T-helper 22 cell (primary cell): ENCODE data around the gene MAPK12.

ENCODE experiments used
- DNase-seq: peaks from one replicate; pipeline ENCODE4 v3.0.0-alpha.2; 2020; ENCODE audit warnings: low read depth

Gene MAPK12

GRCh38 chr22:50232481-50233151 is 28.9 kb downstream of the MAPK12 start:
- DNase-seq: no peak

- no peak for DNase-seq
Observed at GRCh38 chr22:50229370-50229769, 32.1 kb downstream of the MAPK12 start.

GRCh38 chr22:50228366-50228765 is 33.1 kb downstream of the MAPK12 start:
- no peak for DNase-seq

GRCh38 chr22:50227579-50228215 is 33.8 kb downstream of the MAPK12 start:
- DNase-seq: no peak

- DNase-seq: no peak
Observed at GRCh38 chr22:50226875-50227165, 34.7 kb downstream of the MAPK12 start.

- no peak for DNase-seq
Observed at GRCh38 chr22:50226063-50226874, 35.2 kb downstream of the MAPK12 start.

DNA sequence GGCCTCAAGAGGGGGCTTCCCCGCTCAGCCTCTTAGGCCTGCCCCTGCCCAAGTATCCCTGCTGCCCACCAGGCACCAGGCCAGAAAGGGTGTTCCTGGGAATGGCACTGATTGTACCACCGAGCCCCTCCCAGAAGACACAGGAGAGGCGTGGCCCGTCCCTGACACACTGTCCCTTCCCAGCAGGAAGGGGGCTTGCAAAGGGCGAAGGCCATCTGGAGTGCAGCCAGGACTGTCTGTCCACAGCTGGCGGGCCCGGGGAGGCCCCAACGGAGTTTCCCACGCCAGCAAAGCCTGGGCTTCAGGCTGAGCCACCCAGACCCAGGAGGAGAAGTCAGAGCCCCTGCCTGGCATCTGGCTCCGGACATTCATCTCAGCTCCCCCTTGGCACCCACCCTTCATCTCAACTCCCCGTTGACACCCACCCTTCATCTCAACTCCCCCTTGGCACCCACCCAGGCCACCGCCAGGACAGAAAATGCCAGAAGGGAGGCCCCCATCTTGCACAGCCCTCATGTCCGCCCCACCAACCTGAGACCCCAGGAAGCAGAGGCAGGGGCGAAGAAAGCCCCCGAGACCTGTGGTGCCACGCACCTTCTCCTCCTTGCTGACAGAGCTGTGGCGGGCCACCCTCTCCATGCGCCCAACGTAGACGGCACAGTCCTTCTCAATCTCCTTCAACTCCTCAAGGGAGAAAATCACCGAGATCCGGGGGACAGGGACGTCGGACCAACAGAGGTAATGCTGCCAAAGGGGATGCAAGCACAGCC is 36.1 kb downstream of the MAPK12 start:
- DNase-seq: no peak

GRCh38 chr22:50224071-50224470 is 37.4 kb downstream of the MAPK12 start:
- DNase-seq: no peak

DNA sequence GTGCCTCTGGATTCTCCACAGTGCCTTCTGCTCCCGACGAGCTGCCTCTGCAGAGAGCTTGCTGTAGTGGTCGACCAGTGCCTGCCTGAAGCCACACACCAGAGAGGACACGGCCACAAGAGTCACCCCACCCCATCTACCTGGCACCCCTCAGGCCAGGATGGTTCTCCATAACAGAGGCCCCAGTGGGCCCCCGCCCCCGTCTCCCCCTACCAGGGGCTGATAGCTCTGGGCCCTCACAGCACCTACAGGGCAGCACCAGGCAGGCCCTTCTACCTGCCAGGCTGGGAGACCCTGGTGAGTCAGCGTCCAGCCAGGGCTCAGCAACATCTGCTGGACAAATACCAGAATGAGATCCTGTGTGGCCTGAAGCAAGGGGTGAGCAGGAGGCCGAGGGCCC is 39.0 kb downstream of the MAPK12 start:
- no peak for DNase-seq

- no peak for DNase-seq
Observed at GRCh38 chr22:50221410-50222300, 39.8 kb downstream of the MAPK12 start.

DNA sequence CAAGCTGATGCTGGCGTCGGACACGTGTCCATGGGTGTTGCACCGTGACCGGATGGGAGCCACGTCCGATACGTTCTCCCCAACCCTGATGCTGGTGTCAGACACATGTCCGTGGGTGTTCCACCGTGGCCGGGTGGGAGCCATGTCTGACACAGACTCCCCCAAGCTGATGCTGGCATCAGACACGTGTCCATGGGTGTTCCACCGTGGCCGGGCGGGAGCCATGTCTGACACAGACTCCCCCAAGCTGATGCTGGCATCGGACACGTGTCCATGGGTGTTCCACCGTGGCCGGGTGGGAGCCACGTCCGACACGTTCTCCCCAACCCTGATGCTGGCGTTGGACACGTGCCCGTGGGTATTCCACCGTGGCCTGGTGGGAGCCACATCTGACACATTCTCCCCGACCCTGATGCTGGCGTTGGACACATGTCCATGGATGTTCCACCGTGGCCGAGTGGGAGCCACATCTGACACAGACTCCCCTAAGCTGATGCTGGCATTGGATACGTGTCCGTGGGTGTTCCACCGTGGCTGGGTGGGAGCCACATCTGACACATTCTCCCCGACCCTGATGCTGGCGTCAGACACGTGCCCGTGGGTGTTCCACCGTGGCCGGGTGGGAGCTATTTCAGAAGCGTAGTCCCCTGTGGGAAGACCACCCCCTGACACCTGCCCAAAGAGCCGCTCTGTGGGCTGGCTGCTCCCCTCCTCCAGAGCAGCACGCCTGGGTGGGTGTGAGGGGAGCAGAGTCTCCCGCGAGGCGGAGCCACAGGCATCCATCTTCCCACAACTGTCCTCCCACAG is 40.7 kb downstream of the MAPK12 start:
- DNase-seq: no peak

GRCh38 chr22:50219800-50220602 is 41.5 kb downstream of the MAPK12 start:
- no peak for DNase-seq

- DNase-seq: no peak
Observed at GRCh38 chr22:50218996-50219727, 42.3 kb downstream of the MAPK12 start.

- DNase-seq: no peak
Observed at GRCh38 chr22:50218153-50218995, 43.1 kb downstream of the MAPK12 start.

DNA sequence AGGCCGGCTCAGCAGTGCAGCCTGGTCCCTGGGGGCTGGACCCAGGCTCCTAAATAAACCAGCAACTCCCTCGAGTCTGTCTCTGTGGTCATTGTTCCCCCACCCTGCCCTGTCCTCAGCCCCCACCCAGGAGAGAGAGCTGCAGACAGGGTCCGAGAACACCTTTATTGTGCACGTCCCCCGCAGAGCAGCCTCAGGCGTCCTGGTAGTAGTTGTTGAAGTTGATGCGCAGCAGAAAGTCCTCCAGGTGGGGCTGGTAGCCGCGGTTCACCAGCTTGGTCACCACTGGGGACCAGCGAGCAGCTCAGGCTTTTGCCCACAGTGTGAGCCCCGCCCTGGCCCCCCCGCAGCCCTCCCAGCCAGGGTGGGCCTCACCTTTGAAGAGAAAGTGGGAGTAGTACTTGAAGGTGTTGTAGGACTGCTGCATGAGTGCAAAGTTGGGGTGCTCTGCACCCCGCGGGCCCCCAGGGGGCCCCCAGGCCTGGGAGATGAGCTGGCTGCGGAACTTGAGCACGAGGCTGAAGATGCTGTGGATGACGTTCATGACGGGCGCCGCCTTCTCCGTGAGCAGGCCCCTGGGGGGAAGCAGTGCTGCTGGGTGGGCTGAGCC is 43.8 kb downstream of the MAPK12 start:
- DNase-seq: no peak

DNA sequence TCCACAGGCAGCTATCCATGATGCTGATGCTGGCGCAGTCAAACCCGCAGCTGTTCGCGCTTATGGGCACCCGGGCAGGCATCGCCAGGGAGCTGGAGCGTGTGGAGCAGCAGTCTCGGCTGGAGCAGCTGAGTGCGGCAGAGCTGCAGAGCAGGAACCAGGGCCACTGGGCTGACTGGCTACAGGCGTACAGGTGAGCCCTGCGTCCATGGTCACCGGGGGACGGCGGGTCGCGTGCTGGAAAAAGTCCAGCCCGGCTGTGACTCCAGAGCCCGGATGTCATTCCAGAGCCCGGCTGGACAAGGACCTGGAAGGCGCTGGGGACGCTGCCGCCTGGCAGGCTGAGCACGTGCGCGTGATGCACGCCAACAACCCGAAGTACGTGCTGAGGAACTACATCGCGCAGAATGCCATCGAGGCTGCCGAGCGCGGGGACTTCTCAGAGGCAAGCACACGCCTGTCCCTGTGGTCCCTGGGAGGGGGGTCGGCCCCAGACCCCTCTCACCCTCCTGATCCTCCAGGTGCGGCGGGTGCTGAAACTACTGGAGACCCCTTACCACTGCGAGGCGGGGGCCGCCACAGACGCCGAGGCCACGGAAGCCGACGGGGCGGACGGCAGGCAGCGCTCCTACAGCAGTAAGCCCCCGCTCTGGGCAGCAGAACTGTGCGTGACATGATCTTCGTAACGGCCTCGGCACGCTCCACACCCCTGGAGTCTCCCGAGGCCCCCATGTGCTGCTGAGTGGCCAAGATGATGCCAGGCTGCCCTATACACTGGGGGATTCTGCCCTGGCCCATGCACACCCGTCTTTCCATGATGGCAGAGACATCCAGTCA is 44.6 kb downstream of the MAPK12 start:
- DNase-seq: no peak
